K562 (cell line): Measurements from ENCODE around the gene FOXJ1. TPM values are rescaled to one million over a fixed set of nuclear protein-coding genes. Genes with fewer than 3 reads are reported as not detected.

ENCODE experiments used
- ARNT ChIP-seq, 2 experiments: fragments of 450-650 bp; IDR thresholded peaks; 2 replicates each; pipeline ENCODE4 v1.6.1; 2016; ENCODE audit warnings: mild to moderate bottlenecking in 1 of 2
- ASH1L ChIP-seq: fragments of 450-650 bp; IDR thresholded peaks from 2 replicates; pipeline ENCODE4 v1.6.1; 2018; ENCODE audit warnings: borderline replicate concordance, mild to moderate bottlenecking, low read depth; ENCODE audit not compliant: partially characterized antibody
- EZH2 ChIP-seq: IDR thresholded peaks from 2 replicates; pipeline ENCODE4 v1.6.1; 2012; ENCODE audit warnings: low read depth, mild to moderate bottlenecking, inconsistent platforms, low read length, borderline replicate concordance
- FOSL1 ChIP-seq: fragments of 200-800 bp; sonication (Bioruptor generic); conservative IDR thresholded peaks from 2 replicates; pipeline ENCODE4 v1.6.1; 2016; ENCODE audit warnings: missing genetic modification characterization, missing compliant biosample characterization
- GABPB1 ChIP-seq: sonication (generic); formaldehyde crosslinking; IDR thresholded peaks from 2 replicates; pipeline ENCODE4 v1.8.0; 2022; ENCODE audit warnings: mild to moderate bottlenecking, missing genetic modification reagents
- HOMEZ ChIP-seq: fragments of 250-450 bp; sonication (Bioruptor Pico); IDR thresholded peaks from 2 replicates; pipeline ENCODE4 v1.4.0; 2020; ENCODE audit warnings: mild to moderate bottlenecking, moderate library complexity
- KDM5B ChIP-seq: fragments of 200-600 bp; sonication (generic); IDR thresholded peaks from 2 replicates; pipeline ENCODE4 v1.6.1; 2012; ENCODE audit warnings: low read depth, mild to moderate bottlenecking, moderate library complexity, low read length, control low read depth, inconsistent platforms; ENCODE audit not compliant: insufficient replicate concordance
- MCM3 ChIP-seq: fragments of 450-650 bp; IDR thresholded peaks from 2 replicates; pipeline ENCODE4 v1.6.1; 2016
- MCM7 ChIP-seq, 2 experiments: fragments of 450-650 bp; IDR thresholded peaks; 2 replicates each; pipeline ENCODE4 v1.6.1; 2016 to 2018
- NFYB ChIP-seq: IDR thresholded peaks from 2 replicates; pipeline ENCODE4 v1.6.1; 2011; ENCODE audit warnings: mild to moderate bottlenecking, moderate library complexity; ENCODE audit not compliant: insufficient read length; ENCODE audit errors: extremely low read depth
- NR3C1 ChIP-seq: sonication (generic); formaldehyde crosslinking; IDR thresholded peaks from 2 replicates; pipeline ENCODE4 v1.8.1; 2022; ENCODE audit warnings: missing genetic modification reagents
- POLR3A ChIP-seq: IDR thresholded peaks from 2 replicates; pipeline ENCODE4 v1.6.1; 2011; ENCODE audit warnings: borderline replicate concordance, mild to moderate bottlenecking, moderate library complexity; ENCODE audit not compliant: insufficient read length, insufficient read depth; ENCODE audit errors: extremely low read depth
- RFX7 ChIP-seq: fragments of 250-450 bp; sonication (Bioruptor Pico); IDR thresholded peaks from 2 replicates; pipeline ENCODE4 v1.5.1; 2021; ENCODE audit warnings: mild to moderate bottlenecking
- ZNF197 ChIP-seq: fragments of 200-800 bp; sonication (Bioruptor generic); IDR thresholded peaks from 2 replicates; pipeline ENCODE4 v1.6.1; 2016; ENCODE audit warnings: low read depth, missing genetic modification characterization, missing compliant biosample characterization
- ZNF239 ChIP-seq: fragments of 250-450 bp; sonication (Bioruptor Pico); IDR thresholded peaks from 2 replicates; pipeline ENCODE4 v1.4.0; 2020; ENCODE audit warnings: mild to moderate bottlenecking
- ZNF318 ChIP-seq, 2 experiments: fragments of 450-650 bp; IDR thresholded peaks; 2 replicates each; pipeline ENCODE4 v1.6.1; 2016; ENCODE audit warnings: mild to moderate bottlenecking in 2 of 2, borderline replicate concordance in 1 of 2, low read depth in 1 of 2, moderate library complexity in 1 of 2
- ZNF512 ChIP-seq: IDR thresholded peaks from 2 replicates; pipeline ENCODE4 v1.6.1; 2016; ENCODE audit warnings: missing genetic modification characterization, missing compliant biosample characterization
- polyA plus RNA-seq, 8 experiments: library from polyadenylated mRNA; depleted of rRNA in 4 of 8; stranded (reverse) in 5 of 8; unstranded in 3 of 8; fragments of >200 nt; fragmentation: Nextera tagmentation in 2 of 8; fragmentation: Illumina TruSeq in 1 of 8; extraction: Ambion mirVana in 2 of 8; extraction: Trizol in 1 of 8; gene quantifications; 2 replicates each; pipeline versions ENCODE4 v1.2.1 to v1.2.3, GENCODE V29; 2011 to 2014; ENCODE audit warnings: inconsistent platforms in 1 of 8, missing spikeins in 1 of 8
- total RNA-seq, 7 experiments: library from RNA; depleted of rRNA in 6 of 7; stranded (reverse); fragments of >200 nt in 6 of 7; fragmentation: Illumina TruSeq in 2 of 7; extraction: Trizol in 2 of 7; gene quantifications; 2 replicates each; pipeline versions ENCODE4 v1.2.1 to v1.2.3, GENCODE V29; 2011 to 2021; ENCODE audit warnings: low replicate concordance in 1 of 7

FOXJ1 gene
- total and polyA plus RNA-seq, 9 of the 15 experiments (the other 6 are each of a cell fraction or from before 2014, with no cell fraction given), result 0.07 TPM; not detected in 8

- TF ChIP-seq GABPB1 (CRISPR knock-in tag) (peak; percentile 36; the same call in 1 of the 2 replicates), ZNF197 (CRISPR knock-in tag) (no peak), ZNF512 (tag) (no peak), EZH2 (no peak), ASH1L (no peak), HOMEZ (no peak), NR3C1 (CRISPR knock-in tag) (no peak), MCM7 (IDR thresholded peaks at IDR 0.05) (no peak), POLR3A (no peak), FOSL1 (tag) (0 out of 2 replicates have a peak, but pooled peaks have one; percentile 20), ARNT (IDR thresholded peaks at IDR 0.05) (peak in 1 of 2 experiments; percentile 72; a peak in 1 of 4 replicates), ZNF318 (IDR thresholded peaks at IDR 0.05; ENCODE audit: borderline replicate concordance in 1 of 2, low read depth in 1 of 2) (no peak), RFX7 (no peak), ZNF239 (CRISPR knock-in tag) (no peak), MCM3 (no peak), KDM5B (no peak), NFYB (no peak)
Measured at GRCh38 chr17:76182016-76182764, 41.1 kb upstream of the FOXJ1 start (continued).
